HUES48 (cell line): Measurements from ENCODE around the gene ATPAF2.

Source experiments
- H3K27ac ChIP-seq: one replicate; pipeline ENCODE4 v1.7.0; 2013; ENCODE audit warnings: low read depth, low read length, inconsistent platforms
- H3K27me3 ChIP-seq: 2 replicates; pipeline ENCODE4 v1.6.1; 2013; ENCODE audit warnings: mild to moderate bottlenecking, low read length; ENCODE audit not compliant: control insufficient read depth, insufficient read depth
- H3K36me3 ChIP-seq: 2 replicates; pipeline ENCODE4 v1.6.1; 2013; ENCODE audit warnings: low read length; ENCODE audit not compliant: control insufficient read depth, insufficient read depth
- H3K4me1 ChIP-seq: 2 replicates; pipeline ENCODE4 v1.6.1; 2013; ENCODE audit warnings: mild to moderate bottlenecking, low read length; ENCODE audit not compliant: control insufficient read depth, insufficient read depth
- H3K4me3 ChIP-seq: 2 replicates; pipeline ENCODE4 v1.5.1; 2013; ENCODE audit warnings: mild to moderate bottlenecking, low read depth, low read length
- H3K9ac ChIP-seq: 2 replicates; pipeline ENCODE4 v1.6.1; 2013; ENCODE audit warnings: mild to moderate bottlenecking, low read depth, low read length, moderate library complexity
- H3K9me3 ChIP-seq: 2 replicates; pipeline ENCODE4 v1.6.1; 2013; ENCODE audit warnings: low read length; ENCODE audit not compliant: control insufficient read depth, insufficient read depth

The ATPAF2 gene

GRCh38 chr17:18038861-18039534, at the start of gene ATPAF2, which contains the start of gene GID4:
TSS of gene ATPAF2 (minus strand) at chr17:18039168. CDS start at chr17:18039013, 155 bp downstream.
TSS of gene GID4 (plus strand) at chr17:18039408. CDS start at chr17:18039465, 57 bp downstream.
- Histone ChIP-seq H3K4me1 (peaks cover 5% of the 10 kb centered on the region; the same call in 1 of the 2 replicates), H3K27ac (peak within 1 kb of the TSS; percentile 77), H3K27me3 (no peaks in the 10 kb centered on the region), H3K9ac (peak within 1 kb of the TSS; percentile 82), H3K4me3 (peak within 1 kb of the TSS; percentile 91), H3K9me3 (no peaks in the 10 kb centered on the region), H3K36me3 (no peaks in the 10 kb centered on the region)

- 0 out of 2 replicates have a peak, but pooled peaks cover 9% of the 10 kb centered on the region for H3K36me3 ChIP-seq
- H3K27ac ChIP-seq, result peak within 1 kb of the TSS; percentile 76
- H3K27me3 ChIP-seq, result no peaks in the 10 kb centered on the region
- peak within 1 kb of the TSS; percentile 86 for H3K4me3 ChIP-seq
- peak within 1 kb of the TSS; percentile 69 for H3K9ac ChIP-seq
- H3K4me1 ChIP-seq, result no peaks in the 10 kb centered on the region
- no peaks in the 10 kb centered on the region for H3K9me3 ChIP-seq
Observed at GRCh38 chr17:18087610-18088491, 48.9 kb upstream of the ATPAF2 start, which contains the start of gene DRG2. TSS of gene DRG2 (plus strand) at chr17:18087948. CDS start at chr17:18088024, 76 bp downstream.

GRCh38 chr17:18084256-18084655, 45.3 kb upstream of the ATPAF2 start:
- no peak overlapping the region for H3K27ac ChIP-seq
- no peak overlapping the region for H3K4me3 ChIP-seq
- H3K9ac ChIP-seq, result no peak overlapping the region
- no peaks in the 10 kb centered on the region for H3K9me3 ChIP-seq
- H3K4me1 ChIP-seq, result no peaks in the 10 kb centered on the region
- H3K27me3 ChIP-seq, result no peaks in the 10 kb centered on the region
- no peaks in the 10 kb centered on the region for H3K36me3 ChIP-seq

- no peaks in the 10 kb centered on the region for H3K9me3 ChIP-seq
- H3K4me3 ChIP-seq, result no peak overlapping the region
Observed at GRCh38 chr17:18079543-18079942, 40.6 kb upstream of the ATPAF2 start.

GRCh38 chr17:18076936-18077335, 38.0 kb upstream of the ATPAF2 start:
- no peak overlapping the region for H3K9ac ChIP-seq
- no peak overlapping the region for H3K27ac ChIP-seq
- H3K4me1 ChIP-seq, result no peaks in the 10 kb centered on the region
- no peak overlapping the region for H3K4me3 ChIP-seq
- H3K27me3 ChIP-seq, result no peaks in the 10 kb centered on the region
- H3K9me3 ChIP-seq, result no peaks in the 10 kb centered on the region
- H3K36me3 ChIP-seq, result no peaks in the 10 kb centered on the region

More at GRCh38 chr17:18079543-18079942, 40.6 kb upstream of the ATPAF2 start:
- Histone ChIP-seq H3K36me3 (no peaks in the 10 kb centered on the region), H3K27ac (no peak overlapping the region), H3K4me1 (no peaks in the 10 kb centered on the region), H3K27me3 (no peaks in the 10 kb centered on the region), H3K9ac (no peak overlapping the region)

GRCh38 chr17:18074566-18075272, 35.8 kb upstream of the ATPAF2 start:
- Histone ChIP-seq H3K9ac (no peak overlapping the region), H3K27me3 (no peaks in the 10 kb centered on the region), H3K36me3 (no peaks in the 10 kb centered on the region), H3K4me1 (no peaks in the 10 kb centered on the region), H3K9me3 (no peaks in the 10 kb centered on the region), H3K27ac (no peak overlapping the region), H3K4me3 (no peak overlapping the region)

GRCh38 chr17:18071751-18072150, 32.8 kb upstream of the ATPAF2 start:
- no peaks in the 10 kb centered on the region for H3K36me3 ChIP-seq
- no peak overlapping the region for H3K9ac ChIP-seq
- H3K27me3 ChIP-seq, result no peaks in the 10 kb centered on the region
- H3K4me3 ChIP-seq, result no peak overlapping the region
- H3K4me1 ChIP-seq, result no peaks in the 10 kb centered on the region
- no peak overlapping the region for H3K27ac ChIP-seq
- no peaks in the 10 kb centered on the region for H3K9me3 ChIP-seq

GRCh38 chr17:18070861-18071340, 31.9 kb upstream of the ATPAF2 start:
- H3K27me3 ChIP-seq, result no peaks in the 10 kb centered on the region
- no peaks in the 10 kb centered on the region for H3K9me3 ChIP-seq
- H3K4me1 ChIP-seq, result no peaks in the 10 kb centered on the region
- H3K36me3 ChIP-seq, result no peaks in the 10 kb centered on the region
- no peak overlapping the region for H3K27ac ChIP-seq
- no peak overlapping the region for H3K4me3 ChIP-seq
- H3K9ac ChIP-seq, result no peak overlapping the region

GRCh38 chr17:18069101-18069500, 30.1 kb upstream of the ATPAF2 start:
- no peaks in the 10 kb centered on the region for H3K4me1 ChIP-seq
- H3K4me3 ChIP-seq, result no peak overlapping the region
- no peaks in the 10 kb centered on the region for H3K27me3 ChIP-seq
- no peak overlapping the region for H3K9ac ChIP-seq
- H3K36me3 ChIP-seq, result peaks cover 11% of the 10 kb centered on the region; the same call in 1 of the 2 replicates
- no peaks in the 10 kb centered on the region for H3K9me3 ChIP-seq
- H3K27ac ChIP-seq, result no peak overlapping the region

GRCh38 chr17:18066866-18067265, 27.9 kb upstream of the ATPAF2 start:
- H3K27me3 ChIP-seq, result no peaks in the 10 kb centered on the region
- peaks cover 22% of the 10 kb centered on the region for H3K36me3 ChIP-seq
- H3K9me3 ChIP-seq, result no peaks in the 10 kb centered on the region
- H3K9ac ChIP-seq, result no peak overlapping the region
- H3K27ac ChIP-seq, result no peak overlapping the region
- no peak overlapping the region for H3K4me3 ChIP-seq
- no peaks in the 10 kb centered on the region for H3K4me1 ChIP-seq
